Epithelial cell of prostate (primary cell): ENCODE results near the gene STON2.

Source experiments
- DNase-seq: peaks from one replicate; pipeline ENCODE4 v3.0.0-alpha.2; 2011; ENCODE audit warnings: low read depth, low spot score
- H3K27ac ChIP-seq: fragments of 450-650 bp; 2 replicates; pipeline ENCODE4 v1.5.1; 2017; ENCODE audit warnings: mild to moderate bottlenecking

STON2 gene

GRCh38 chr14:81310606-81311005 is 89.5 kb downstream of the STON2 start:
- DNase-seq, result no peak
- H3K27ac ChIP-seq, result no peak overlapping the region

- DNase-seq, result no peak
- H3K27ac ChIP-seq, result no peak overlapping the region
These were observed 90.6 kb downstream of the STON2 start for GRCh38 chr14:81309511-81309910.

- no peak overlapping the region for H3K27ac ChIP-seq
- DNase-seq, result no peak
These were observed 94.4 kb downstream of the STON2 start for GRCh38 chr14:81305743-81306142.

GRCh38 chr14:81305065-81305464 is 95.1 kb downstream of the STON2 start:
- peak overlapping the region; percentile 52 for H3K27ac ChIP-seq
- no peak for DNase-seq

- peak overlapping the region; percentile 52 for H3K27ac ChIP-seq
- peak; percentile 81 for DNase-seq
These were observed 96.7 kb downstream of the STON2 start for GRCh38 chr14:81303258-81303935.

- H3K27ac ChIP-seq, result peak overlapping the region; percentile 52
- no peak for DNase-seq
These were observed 97.5 kb downstream of the STON2 start for GRCh38 chr14:81302638-81303037.

- H3K27ac ChIP-seq, result no peak overlapping the region
- no peak for DNase-seq
These were observed 98.3 kb downstream of the STON2 start for GRCh38 chr14:81301813-81302212.

GRCh38 chr14:81301371-81301770 is 98.8 kb downstream of the STON2 start:
- no peak for DNase-seq
- peak overlapping the region; percentile 13 for H3K27ac ChIP-seq

GRCh38 chr14:81298911-81299310 is 101.2 kb downstream of the STON2 start:
- DNase-seq, result no peak

GRCh38 chr14:81298122-81298521 is 102.0 kb downstream of the STON2 start:
- DNase-seq, result no peak

More at GRCh38 chr14:81298911-81299310, 101.2 kb downstream of the STON2 start:
- H3K27ac ChIP-seq, result peak overlapping the region; percentile 6

GRCh38 chr14:81295958-81296923 is 103.9 kb downstream of the STON2 start:
- DNase-seq, result no peak
- H3K27ac ChIP-seq, result no peak overlapping the region

More at GRCh38 chr14:81298122-81298521, 102.0 kb downstream of the STON2 start:
- H3K27ac ChIP-seq, result no peak overlapping the region

- no peak for DNase-seq
- no peak overlapping the region for H3K27ac ChIP-seq
These were observed 110.6 kb downstream of the STON2 start for GRCh38 chr14:81289516-81289915.

GRCh38 chr14:81286574-81287370 is 113.4 kb downstream of the STON2 start:
- DNase-seq, result no peak
- H3K27ac ChIP-seq, result no peak overlapping the region

- DNase-seq, result no peak
- H3K27ac ChIP-seq, result no peak overlapping the region
These were observed 114.9 kb downstream of the STON2 start for GRCh38 chr14:81285245-81285644.

GRCh38 chr14:81281332-81281731 is 118.8 kb downstream of the STON2 start:
- H3K27ac ChIP-seq, result no peak overlapping the region
- no peak for DNase-seq

- DNase-seq, result no peak
- no peak overlapping the region for H3K27ac ChIP-seq
These were observed 119.9 kb downstream of the STON2 start for GRCh38 chr14:81280136-81280791.

GRCh38 chr14:81277096-81277495 is 123.0 kb downstream of the STON2 start:
- DNase-seq, result no peak
- no peak overlapping the region for H3K27ac ChIP-seq

GRCh38 chr14:81276073-81277069 is 123.8 kb downstream of the STON2 start:
- H3K27ac ChIP-seq, result no peak overlapping the region
- DNase-seq, result no peak
